ENCODE measurements around the gene TUBA4B. TPM values are rescaled to one million over a fixed set of nuclear protein-coding genes. Genes with fewer than 3 reads are reported as not detected.
A peak's percentile ranks its signal among the peaks of the same experiment; 100 is the strongest.
"Not testable (repeated sequence)": the region's sequence is repeated elsewhere in the genome, so short reads cannot be mapped to it uniquely, and the experiment has no call there.

Gene TUBA4B
- total and polyA plus RNA-seq, 5 donors from 2014 or later, result not detected

DNA sequence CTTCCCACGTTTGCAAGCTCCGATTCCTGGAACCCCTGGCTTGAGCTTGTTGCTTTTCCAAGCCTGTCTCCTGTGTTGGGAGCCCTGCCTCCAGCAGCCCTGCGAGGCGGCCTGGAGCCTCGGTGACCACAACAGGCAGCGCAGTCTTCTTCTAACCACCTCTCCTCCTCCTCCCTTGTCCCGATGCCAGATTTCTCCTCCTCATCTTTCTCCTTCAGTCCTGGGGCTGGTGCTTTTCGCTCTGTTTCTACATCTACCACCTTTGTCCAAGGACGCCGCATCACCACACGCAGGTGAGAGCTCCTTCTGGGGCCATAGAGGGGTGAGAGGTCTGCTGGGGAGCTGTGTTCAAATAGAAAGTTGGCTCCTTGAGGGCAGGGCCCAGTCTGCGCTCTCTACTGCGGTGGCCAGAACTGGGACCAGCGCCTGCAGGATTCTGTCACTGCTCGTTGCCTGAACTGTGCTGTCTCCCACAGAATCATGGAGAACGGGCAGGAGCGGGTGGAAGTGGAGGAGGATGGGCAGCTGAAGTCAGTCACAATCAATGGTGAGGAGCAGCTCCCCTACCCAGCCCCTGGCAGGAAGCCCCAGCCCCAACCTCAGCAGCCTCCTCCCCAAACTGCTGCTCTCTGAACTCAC is 30.0 kb downstream of the TUBA4B start:
- peaks cover 55% of the 10 kb centered on the region for H3K36me3 ChIP-seq (ENCODE audit: control insufficient read depth, insufficient read depth, low read length)
- H3K27ac ChIP-seq (ENCODE audit: insufficient read depth, low read length, poor library complexity, severe bottlenecking), result no peak overlapping the region

DNA sequence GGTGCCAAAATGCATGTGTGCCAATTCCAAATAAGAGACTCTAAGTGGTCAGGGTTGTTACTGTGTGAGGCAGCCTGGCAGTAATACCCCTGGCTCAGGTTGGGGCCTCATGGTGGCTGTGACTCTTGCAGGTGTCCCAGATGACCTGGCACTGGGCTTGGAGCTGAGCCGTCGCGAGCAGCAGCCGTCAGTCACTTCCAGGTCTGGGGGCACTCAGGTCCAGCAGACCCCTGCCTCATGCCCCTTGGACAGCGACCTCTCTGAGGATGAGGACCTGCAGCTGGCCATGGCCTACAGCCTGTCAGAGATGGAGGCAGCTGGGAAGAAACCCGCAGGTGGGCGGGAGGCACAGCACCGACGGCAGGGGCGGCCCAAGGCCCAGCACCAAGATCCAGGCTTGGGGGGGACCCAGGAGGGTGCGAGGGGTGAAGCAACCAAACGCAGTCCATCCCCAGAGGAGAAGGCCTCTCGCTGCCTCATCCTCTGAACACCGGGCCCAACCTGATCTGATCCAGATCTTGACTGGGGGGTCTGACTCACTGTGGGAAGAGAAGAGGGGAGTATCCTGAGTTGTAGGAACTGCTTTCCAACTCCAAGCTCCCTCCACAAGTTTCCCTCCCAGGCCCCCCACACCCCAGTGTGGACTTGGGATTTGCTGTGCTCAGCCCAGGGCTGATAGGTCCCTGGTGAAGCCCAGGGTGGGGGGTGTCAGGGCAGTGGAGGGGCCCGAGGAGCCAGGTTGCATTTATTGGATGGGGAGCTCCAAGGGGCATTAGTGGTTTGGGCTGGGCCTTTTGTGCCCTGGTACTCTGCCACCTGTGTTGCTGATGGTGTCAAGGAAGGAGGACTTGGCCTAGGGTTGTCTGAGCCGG is 31.7 kb downstream of the TUBA4B start:
- Histone ChIP-seq H3K4me1 (ENCODE audit: control insufficient read depth, insufficient read depth, low read length, poor library complexity, severe bottlenecking) (peaks cover 13% of the 10 kb centered on the region), H3K4me3 (ENCODE audit: low read depth, low read length) (no peak overlapping the region), H3K36me3 (ENCODE audit: control insufficient read depth, insufficient read depth, low read length) (peaks cover 55% of the 10 kb centered on the region), H3K27ac (ENCODE audit: insufficient read depth, low read length, poor library complexity, severe bottlenecking) (no peak overlapping the region), H3K9me3 (ENCODE audit: control insufficient read depth in 2 of 2, low read length in 2 of 2) (no peaks in the 10 kb centered on the region), H3K27me3 (ENCODE audit: control insufficient read depth, insufficient read depth, low read length) (no peaks in the 10 kb centered on the region)
- no peak overlapping the region for H3K27ac Mint-ChIP-seq
- DNase-seq (no peak), ATAC-seq (ENCODE audit: low read depth in 2 of 2) (no peak)
- H3K4me1 Mint-ChIP-seq, result peaks cover 6 to 43% (median 11%) of the 10 kb centered on the region in 4 donors
- H3K4me3 Mint-ChIP-seq, result no peak overlapping the region
- peaks cover 0 to under 1% (median 0%) of the 10 kb centered on the region in 7 donors for H3K9me3 Mint-ChIP-seq
- peaks cover 5% of the 10 kb centered on the region for H3K27me3 Mint-ChIP-seq
- H3K36me3 Mint-ChIP-seq, result peaks cover 28% of the 10 kb centered on the region

More for the DNA sequence above, 30.0 kb downstream of the TUBA4B start:
- no peak for DNase-seq
- Mint-ChIP-seq H3K4me1 (peaks cover 12 to 57% (median 19%) of the 10 kb centered on the region in 4 donors), H3K27me3 (peaks cover 8% of the 10 kb centered on the region), H3K4me3 (peak overlapping the region in 3 of 4 donors; percentile 18 to 69 (median 54)), H3K36me3 (peaks cover 28% of the 10 kb centered on the region), H3K27ac (peak overlapping the region in 2 of 3 donors; percentile 14 to 81), H3K9me3 (peaks cover 0 to 2% (median 0%) of the 10 kb centered on the region in 7 donors)
- Histone ChIP-seq H3K4me1 (ENCODE audit: control insufficient read depth, insufficient read depth, low read length, poor library complexity, severe bottlenecking) (peaks cover 24% of the 10 kb centered on the region), H3K27me3 (ENCODE audit: control insufficient read depth, insufficient read depth, low read length) (no peaks in the 10 kb centered on the region), H3K9me3 (ENCODE audit: control insufficient read depth in 2 of 2, low read length in 2 of 2) (no peaks in the 10 kb centered on the region), H3K4me3 (ENCODE audit: low read depth, low read length) (no peak overlapping the region)
- ATAC-seq (ENCODE audit: low read depth in 2 of 2), result no peak

DNA sequence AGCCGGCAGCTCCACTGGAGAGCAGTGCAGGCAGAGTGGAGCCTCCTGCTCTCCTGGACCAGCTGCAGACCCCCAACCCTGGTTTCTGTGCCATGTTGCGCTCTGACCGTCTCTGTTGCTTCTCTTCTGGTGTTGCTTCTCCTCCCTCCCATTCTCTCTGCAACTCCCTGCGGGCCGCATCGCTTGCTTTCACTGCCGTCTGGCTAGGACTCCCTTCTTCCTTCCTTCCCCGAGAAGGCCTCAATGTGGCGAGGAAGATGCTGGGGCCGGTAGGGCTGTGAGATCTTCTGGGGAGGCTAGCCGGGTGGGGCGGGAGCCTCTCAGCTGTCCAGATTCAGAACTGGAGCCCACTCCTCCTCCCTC is 32.3 kb downstream of the TUBA4B start:
- Mint-ChIP-seq H3K4me1 (peaks cover 6 to 36% (median 9%) of the 10 kb centered on the region in 4 donors), H3K4me3 (peak overlapping the region in 1 of 4 donors; percentile 72), H3K9me3 (no peaks in the 10 kb centered on the region), H3K36me3 (peaks cover 28% of the 10 kb centered on the region), H3K27ac (no peak overlapping the region), H3K27me3 (peaks cover 4% of the 10 kb centered on the region)
- H3K27me3 ChIP-seq (ENCODE audit: control insufficient read depth, insufficient read depth, low read length), result no peaks in the 10 kb centered on the region
- H3K4me3 ChIP-seq (ENCODE audit: low read depth, low read length), result no peak overlapping the region
- H3K9me3 ChIP-seq (ENCODE audit: control insufficient read depth in 2 of 2, low read length in 2 of 2), result no peaks in the 10 kb centered on the region
- ATAC-seq (ENCODE audit: low read depth in 2 of 2) (no peak), DNase-seq (no peak)
- H3K4me1 ChIP-seq (ENCODE audit: control insufficient read depth, insufficient read depth, low read length, poor library complexity, severe bottlenecking), result peaks cover 6% of the 10 kb centered on the region
- peaks cover 54% of the 10 kb centered on the region for H3K36me3 ChIP-seq (ENCODE audit: control insufficient read depth, insufficient read depth, low read length)
- H3K27ac ChIP-seq (ENCODE audit: insufficient read depth, low read length, poor library complexity, severe bottlenecking), result no peak overlapping the region

DNA sequence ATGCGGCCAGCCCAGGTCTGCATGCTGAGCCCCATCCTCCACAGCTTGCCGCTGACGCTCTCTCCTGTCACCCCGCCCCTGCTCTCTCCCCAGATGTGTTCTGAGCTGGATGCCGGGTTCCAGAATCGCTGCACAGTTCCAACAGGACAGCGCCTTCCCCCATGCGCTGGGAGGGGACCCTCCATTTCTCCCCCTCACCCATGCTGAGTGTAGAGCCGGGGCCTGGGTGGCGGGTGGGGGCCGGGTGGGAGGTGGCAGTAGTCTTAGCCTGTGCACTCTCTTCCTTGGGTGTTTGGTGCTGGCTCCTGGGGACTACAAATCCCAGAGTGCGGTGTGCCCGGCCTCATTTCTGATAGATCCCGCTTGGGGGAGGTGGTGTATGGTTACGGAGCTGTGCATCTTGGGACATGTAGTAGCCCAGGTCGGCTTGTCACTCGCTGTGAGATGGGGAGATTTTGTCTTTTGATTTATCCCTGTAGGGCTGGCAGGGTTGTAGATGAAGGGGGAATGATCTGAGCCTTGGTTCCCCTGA is 32.9 kb downstream of the TUBA4B start:
- H3K9me3 Mint-ChIP-seq, result no peaks in the 10 kb centered on the region
- no peak for ATAC-seq (ENCODE audit: low read depth in 2 of 2)

DNA sequence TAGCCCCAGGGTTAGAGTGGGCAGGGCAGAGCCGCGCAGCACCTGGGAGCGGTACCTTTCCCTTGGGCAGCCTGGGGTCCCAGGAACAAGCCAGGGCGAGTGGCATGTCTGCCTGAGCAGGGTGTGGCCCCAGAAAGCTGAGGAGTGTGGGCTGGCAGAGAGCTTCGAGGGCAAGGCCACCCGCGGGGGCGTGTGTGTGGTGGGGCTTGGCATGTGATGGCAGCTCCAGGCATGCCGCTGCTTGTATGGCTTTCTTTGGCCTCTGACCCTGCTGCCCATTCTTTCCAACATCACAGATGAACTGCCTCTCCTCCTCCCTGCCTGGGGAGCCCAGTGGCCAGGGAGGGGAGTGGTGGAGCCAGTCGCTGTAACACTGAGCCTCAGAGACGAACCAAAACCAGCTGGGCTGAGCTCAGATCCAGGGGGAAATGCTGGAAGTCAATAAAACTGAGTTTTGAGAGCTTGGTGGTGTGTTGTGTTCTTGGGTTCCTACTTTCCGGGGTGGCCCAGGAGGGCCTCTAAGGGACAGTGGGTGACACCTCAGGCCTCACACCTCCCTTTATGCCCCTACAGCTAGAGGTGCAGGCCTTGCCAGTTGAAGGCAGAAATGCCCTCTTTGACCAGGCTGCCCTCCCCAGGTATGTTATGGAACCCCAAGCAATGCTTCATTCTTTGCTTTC is 33.5 kb downstream of the TUBA4B start:
- Mint-ChIP-seq H3K4me3 (peak overlapping the region in 1 of 4 donors; percentile 80), H3K27ac (peak overlapping the region in 2 of 3 donors; percentile 60 to 63)

More for the DNA sequence above, 32.9 kb downstream of the TUBA4B start:
- Mint-ChIP-seq H3K27me3 (peaks cover 4% of the 10 kb centered on the region), H3K36me3 (peaks cover 22% of the 10 kb centered on the region), H3K4me3 (no peak overlapping the region), H3K27ac (peak overlapping the region in 2 of 3 donors; percentile 60 to 63), H3K4me1 (peaks cover 6 to 30% (median 8%) of the 10 kb centered on the region in 4 donors)
- H3K9me3 ChIP-seq (ENCODE audit: control insufficient read depth in 2 of 2, low read length in 2 of 2), result no peaks in the 10 kb centered on the region
- no peaks in the 10 kb centered on the region for H3K27me3 ChIP-seq (ENCODE audit: control insufficient read depth, insufficient read depth, low read length)
- no peak overlapping the region for H3K4me3 ChIP-seq (ENCODE audit: low read depth, low read length)
- H3K4me1 ChIP-seq (ENCODE audit: control insufficient read depth, insufficient read depth, low read length, poor library complexity, severe bottlenecking), result peaks cover 4% of the 10 kb centered on the region
- no peak overlapping the region for H3K27ac ChIP-seq (ENCODE audit: insufficient read depth, low read length, poor library complexity, severe bottlenecking)
- no peak for DNase-seq
- peaks cover 48% of the 10 kb centered on the region for H3K36me3 ChIP-seq (ENCODE audit: control insufficient read depth, insufficient read depth, low read length)

DNA sequence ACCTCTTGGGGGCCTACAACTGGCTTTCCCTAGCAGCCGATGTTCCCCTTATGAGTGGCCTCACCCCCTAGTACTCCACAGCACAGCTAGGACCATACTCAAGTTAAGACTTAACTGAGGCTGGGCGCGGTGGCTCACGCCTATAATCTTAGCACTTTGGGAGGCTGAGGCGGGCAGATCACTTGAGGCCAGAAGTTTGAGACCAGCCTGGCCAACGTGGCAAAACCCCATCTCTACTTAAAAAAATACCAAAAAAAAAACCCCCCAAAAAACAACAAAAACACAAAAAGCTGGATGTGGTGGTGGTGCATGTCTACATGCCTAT is 34.0 kb downstream of the TUBA4B start:
- not testable (repeated sequence) for H3K4me3 ChIP-seq (ENCODE audit: low read depth, low read length); DNase-seq; H3K4me3 Mint-ChIP-seq; H3K27ac ChIP-seq (ENCODE audit: insufficient read depth, low read length, poor library complexity, severe bottlenecking); H3K27ac Mint-ChIP-seq; H3K9me3 ChIP-seq (ENCODE audit: control insufficient read depth in 2 of 2, low read length in 2 of 2); H3K27me3 Mint-ChIP-seq; H3K9me3 Mint-ChIP-seq; H3K4me1 ChIP-seq (ENCODE audit: control insufficient read depth, insufficient read depth, low read length, poor library complexity, severe bottlenecking); H3K27me3 ChIP-seq (ENCODE audit: control insufficient read depth, insufficient read depth, low read length); ATAC-seq (ENCODE audit: low read depth in 2 of 2)
- H3K4me1 Mint-ChIP-seq, result peaks cover 2 to 20% (median 6%) of the 10 kb centered on the region in 4 donors
- peaks cover 15% of the 10 kb centered on the region for H3K36me3 Mint-ChIP-seq
- peaks cover 37% of the 10 kb centered on the region for H3K36me3 ChIP-seq (ENCODE audit: control insufficient read depth, insufficient read depth, low read length)

More for the DNA sequence above, 33.5 kb downstream of the TUBA4B start:
- Mint-ChIP-seq H3K4me1 (peaks cover 3 to 24% (median 7%) of the 10 kb centered on the region in 4 donors), H3K27me3 (peaks cover 4% of the 10 kb centered on the region), H3K36me3 (peaks cover 16% of the 10 kb centered on the region), H3K9me3 (no peaks in the 10 kb centered on the region)
- ATAC-seq (ENCODE audit: low read depth in 2 of 2) (no peak), DNase-seq (no peak)
- H3K27me3 ChIP-seq (ENCODE audit: control insufficient read depth, insufficient read depth, low read length), result no peaks in the 10 kb centered on the region
- H3K27ac ChIP-seq (ENCODE audit: insufficient read depth, low read length, poor library complexity, severe bottlenecking), result no peak overlapping the region
- H3K4me1 ChIP-seq (ENCODE audit: control insufficient read depth, insufficient read depth, low read length, poor library complexity, severe bottlenecking), result peaks cover 4% of the 10 kb centered on the region
- H3K36me3 ChIP-seq (ENCODE audit: control insufficient read depth, insufficient read depth, low read length), result peaks cover 42% of the 10 kb centered on the region
- no peak overlapping the region for H3K4me3 ChIP-seq (ENCODE audit: low read depth, low read length)
- H3K9me3 ChIP-seq (ENCODE audit: control insufficient read depth in 2 of 2, low read length in 2 of 2), result no peaks in the 10 kb centered on the region

DNA sequence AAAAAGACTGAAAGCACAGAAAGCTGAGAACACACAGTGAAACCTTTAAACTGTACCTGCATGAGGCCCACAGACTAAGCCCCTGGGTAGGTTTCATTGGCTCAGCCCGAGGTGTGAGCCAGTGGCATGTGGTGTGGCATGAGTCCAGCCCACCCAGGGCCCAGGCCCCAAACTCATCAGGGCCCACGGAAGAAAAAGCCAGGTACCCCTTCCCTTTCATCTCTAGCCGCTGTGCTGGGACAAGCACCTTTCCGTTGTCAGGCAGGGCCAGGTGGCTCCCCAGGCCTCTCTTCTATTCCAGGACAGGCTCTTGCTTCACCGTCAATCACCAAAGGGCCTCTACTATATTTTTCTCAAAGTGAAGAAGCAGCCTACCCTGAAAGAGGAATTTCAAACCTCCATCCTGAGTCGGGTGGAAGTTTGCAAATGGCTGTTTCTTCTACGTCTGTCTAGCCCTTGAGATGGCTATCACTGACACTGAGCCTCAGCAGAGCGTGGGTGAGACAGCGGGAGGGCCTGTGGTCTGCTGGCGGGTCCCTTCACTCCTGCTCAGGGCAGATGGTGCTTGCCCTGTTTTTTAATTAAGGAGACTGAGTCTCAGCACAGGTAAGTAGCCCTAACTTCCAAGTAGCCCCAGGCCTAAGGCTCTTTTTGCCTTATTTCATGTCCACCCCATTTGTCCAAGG is 34.7 kb downstream of the TUBA4B start:
- H3K4me1 Mint-ChIP-seq, result peaks cover 0 to 14% (median 4%) of the 10 kb centered on the region in 4 donors
- Histone ChIP-seq H3K4me3 (ENCODE audit: low read depth, low read length) (no peak overlapping the region), H3K9me3 (ENCODE audit: control insufficient read depth in 2 of 2, low read length in 2 of 2) (no peaks in the 10 kb centered on the region), H3K27ac (ENCODE audit: insufficient read depth, low read length, poor library complexity, severe bottlenecking) (peak overlapping the region; percentile 31), H3K36me3 (ENCODE audit: control insufficient read depth, insufficient read depth, low read length) (peaks cover 30% of the 10 kb centered on the region), H3K4me1 (ENCODE audit: control insufficient read depth, insufficient read depth, low read length, poor library complexity, severe bottlenecking) (peaks cover 4% of the 10 kb centered on the region), H3K27me3 (ENCODE audit: control insufficient read depth, insufficient read depth, low read length) (no peaks in the 10 kb centered on the region)
- H3K27ac Mint-ChIP-seq, result peak overlapping the region in 1 of 3 donors; percentile 2
- no peak for ATAC-seq (ENCODE audit: low read depth in 2 of 2)
- no peak for DNase-seq
- H3K4me3 Mint-ChIP-seq, result no peak overlapping the region
- no peaks in the 10 kb centered on the region for H3K9me3 Mint-ChIP-seq
- H3K36me3 Mint-ChIP-seq, result peaks cover 14% of the 10 kb centered on the region
- H3K27me3 Mint-ChIP-seq, result peaks cover 3% of the 10 kb centered on the region

All from CD4-positive, CD25-positive, alpha-beta regulatory T cell (primary cell).